SU-DHL-6 (cell line): ENCODE data around the gene DNMBP.

Experiments
- H2AFZ ChIP-seq: fragments of 200-600 bp; sonication (generic); 2 replicates; pipeline ENCODE4 v1.6.1; 2014; ENCODE audit warnings: low read depth, mild to moderate bottlenecking, moderate library complexity, mixed read lengths, antibody characterized with exemption, low read length; ENCODE audit not compliant: severe bottlenecking
- H3F3A ChIP-seq: fragments of 200-600 bp; shearing (Covaris generic); 2 replicates; pipeline ENCODE4 v1.6.0; 2016; ENCODE audit warnings: antibody characterized with exemption, mild to moderate bottlenecking; ENCODE audit not compliant: insufficient read depth
- H3K27ac ChIP-seq: fragments of 200-600 bp; sonication (generic); 2 replicates; pipeline ENCODE4 v1.5.1; 2016; ENCODE audit warnings: low read depth, mild to moderate bottlenecking, low read length, moderate library complexity, mixed read lengths
- H3K27me3 ChIP-seq: fragments of 200-600 bp; sonication (generic), shearing (Covaris generic); 2 replicates; pipeline ENCODE4 v1.6.0; 2014; ENCODE audit warnings: mild to moderate bottlenecking, low read length
- H3K36me3 ChIP-seq: fragments of 200-600 bp; sonication (generic); 2 replicates; pipeline ENCODE4 v1.6.1; 2014; ENCODE audit warnings: mild to moderate bottlenecking, low read length, mixed read lengths
- H3K4me2 ChIP-seq: fragments of 300-600, 200-600 bp; shearing (Covaris generic), sonication (generic); 2 replicates; pipeline ENCODE4 v1.6.0; 2014; ENCODE audit warnings: low read length, low read depth, mild to moderate bottlenecking; ENCODE audit not compliant: poor library complexity, severe bottlenecking
- H3K4me3 ChIP-seq: fragments of 200-600 bp; sonication (generic); 2 replicates; pipeline ENCODE4 v1.5.1; 2014; ENCODE audit warnings: antibody characterized with exemption, low read length, mild to moderate bottlenecking, mixed read lengths; ENCODE audit not compliant: insufficient read depth, poor library complexity, severe bottlenecking
- H3K79me2 ChIP-seq: fragments of 200-600 bp; sonication (generic); 2 replicates; pipeline ENCODE4 v1.6.1; 2014; ENCODE audit warnings: mild to moderate bottlenecking, low read length, moderate library complexity; ENCODE audit not compliant: insufficient read depth
- H3K9ac ChIP-seq: fragments of 200-600 bp; sonication (generic); 2 replicates; pipeline ENCODE4 v1.7.0; 2014; ENCODE audit warnings: mild to moderate bottlenecking, low read length
- H3K9me2 ChIP-seq: fragments of 200-600 bp; sonication (generic); replicated peaks from 2 replicates; pipeline ENCODE4 v1.6.1; 2014; ENCODE audit warnings: low read length; ENCODE audit not compliant: insufficient read depth
- H3K9me3 ChIP-seq: fragments of 200-600 bp; sonication (generic); 2 replicates; pipeline ENCODE4 v1.6.1; 2014; ENCODE audit warnings: low read length, mixed read lengths; ENCODE audit not compliant: insufficient read depth
- H4K20me1 ChIP-seq: fragments of 200-600 bp; sonication (generic); 2 replicates; pipeline ENCODE4 v1.6.1; 2014; ENCODE audit warnings: low read depth, mild to moderate bottlenecking, antibody characterized with exemption, low read length, moderate library complexity, mixed read lengths
- EZH2phosphoT487 ChIP-seq: fragments of 200-600 bp; sonication (generic), shearing (Covaris generic); conservative IDR thresholded peaks from 2 replicates; pipeline ENCODE4 v1.6.1; 2018; ENCODE audit warnings: mild to moderate bottlenecking, antibody characterized with exemption, low read length, moderate library complexity, mixed read lengths
- TF ChIP-seq, protein P1 (sequence below): fragments of 200-600 bp; sonication (generic); IDR thresholded peaks from one replicate; pipeline ENCODE4 v1.5.1; 2017; ENCODE audit warnings: antibody characterized with exemption, mild to moderate bottlenecking, low read length, moderate library complexity; ENCODE audit not compliant: insufficient read depth, poor library complexity, severe bottlenecking

Gene DNMBP

DNA sequence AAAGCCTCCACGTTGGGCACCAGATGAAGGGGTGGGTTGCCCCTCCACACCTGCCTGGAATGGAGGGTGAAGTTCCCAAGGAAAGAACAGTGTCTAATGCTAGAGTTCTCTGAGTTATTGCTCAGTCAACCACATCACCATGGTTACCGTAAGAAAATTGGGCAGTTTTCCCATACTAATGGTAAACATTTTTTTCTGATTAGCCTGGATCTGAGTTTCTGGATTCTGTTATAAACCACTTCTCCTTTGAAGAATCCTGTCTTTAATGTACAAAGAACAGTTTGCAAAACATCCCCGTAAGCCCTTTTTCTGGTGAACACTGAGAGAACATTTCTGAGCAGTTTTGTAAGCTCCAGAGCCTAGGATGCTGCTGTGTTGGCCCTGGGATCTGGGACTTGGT, 181.8 kb downstream of the DNMBP start:
- Histone ChIP-seq H3K36me3 (no peaks in the 10 kb centered on the region), H3F3A (no peaks in the 10 kb centered on the region), H3K4me3 (no peak overlapping the region), H3K9me2 (no peaks in the 10 kb centered on the region), H2AFZ (no peak overlapping the region), H3K4me2 (no peak overlapping the region), H3K9me3 (no peaks in the 10 kb centered on the region), H3K9ac (no peak overlapping the region), H3K27me3 (no peaks in the 10 kb centered on the region), H4K20me1 (no peaks in the 10 kb centered on the region), H3K79me2 (no peaks in the 10 kb centered on the region), H3K27ac (no peak overlapping the region)
- TF ChIP-seq EZH2phosphoT487, result no peak
- TF ChIP-seq, protein P1, sequence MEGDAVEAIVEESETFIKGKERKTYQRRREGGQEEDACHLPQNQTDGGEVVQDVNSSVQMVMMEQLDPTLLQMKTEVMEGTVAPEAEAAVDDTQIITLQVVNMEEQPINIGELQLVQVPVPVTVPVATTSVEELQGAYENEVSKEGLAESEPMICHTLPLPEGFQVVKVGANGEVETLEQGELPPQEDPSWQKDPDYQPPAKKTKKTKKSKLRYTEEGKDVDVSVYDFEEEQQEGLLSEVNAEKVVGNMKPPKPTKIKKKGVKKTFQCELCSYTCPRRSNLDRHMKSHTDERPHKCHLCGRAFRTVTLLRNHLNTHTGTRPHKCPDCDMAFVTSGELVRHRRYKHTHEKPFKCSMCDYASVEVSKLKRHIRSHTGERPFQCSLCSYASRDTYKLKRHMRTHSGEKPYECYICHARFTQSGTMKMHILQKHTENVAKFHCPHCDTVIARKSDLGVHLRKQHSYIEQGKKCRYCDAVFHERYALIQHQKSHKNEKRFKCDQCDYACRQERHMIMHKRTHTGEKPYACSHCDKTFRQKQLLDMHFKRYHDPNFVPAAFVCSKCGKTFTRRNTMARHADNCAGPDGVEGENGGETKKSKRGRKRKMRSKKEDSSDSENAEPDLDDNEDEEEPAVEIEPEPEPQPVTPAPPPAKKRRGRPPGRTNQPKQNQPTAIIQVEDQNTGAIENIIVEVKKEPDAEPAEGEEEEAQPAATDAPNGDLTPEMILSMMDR, result no peak
